ENCODE data around the gene ESPN. TPM values are rescaled to one million over a fixed set of nuclear protein-coding genes. Genes with fewer than 3 reads are reported as not detected.
A peak's percentile ranks its signal among the peaks of the same experiment; 100 is the strongest.

ESPN gene
- polyA plus RNA-seq, 1 of the 3 experiments (the other 2 are of a cell fraction): 0.33 TPM

DNA sequence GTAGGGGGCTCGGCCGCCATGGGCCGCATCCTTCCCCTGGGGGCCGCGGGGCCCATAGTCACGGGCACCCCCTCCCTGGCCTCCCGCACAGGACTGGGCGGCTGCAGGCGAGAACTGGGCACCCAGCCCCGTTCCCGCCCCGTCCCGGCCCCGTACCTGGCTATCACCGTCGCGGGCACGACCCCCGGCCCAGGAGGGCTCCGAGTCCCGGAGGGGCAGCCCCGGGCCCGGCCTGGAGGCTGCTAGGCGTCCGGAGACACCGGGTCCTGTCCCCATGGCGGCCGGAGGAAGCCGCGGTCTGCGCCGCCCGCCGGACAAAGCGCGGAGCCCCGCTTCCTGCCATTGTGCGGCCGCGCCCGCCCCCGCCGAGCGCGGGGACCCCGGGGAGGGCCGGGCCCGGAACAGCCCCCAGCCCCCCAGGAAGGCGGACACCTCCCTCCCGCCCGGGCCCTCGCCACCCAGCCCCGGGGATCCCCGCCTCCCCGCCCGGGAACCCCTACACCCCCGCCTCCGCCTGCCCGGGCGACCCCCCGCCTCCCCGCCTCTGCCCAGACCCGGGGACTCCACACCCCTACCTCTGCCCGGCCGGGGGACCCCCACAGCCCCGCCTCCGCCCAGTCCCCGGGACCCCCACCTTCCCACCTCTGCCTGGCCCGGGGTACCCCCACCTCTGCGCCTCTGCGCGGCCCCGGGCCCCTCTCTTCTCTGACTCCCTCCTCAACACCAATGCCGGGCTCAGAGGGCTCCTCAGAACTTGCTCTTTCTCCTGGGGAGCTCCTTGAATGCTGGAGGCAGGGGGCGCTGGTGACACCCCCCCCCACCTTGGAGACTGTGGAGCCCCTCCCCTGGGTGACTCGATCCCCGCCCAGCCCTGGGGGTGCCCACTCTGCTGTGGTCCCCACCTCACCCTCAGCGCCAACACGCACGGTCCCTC, 60.9 kb downstream of the ESPN start:
- H3K79me2 ChIP-seq (ENCODE audit: insufficient read depth): peaks cover 32% of the 10 kb centered on the region; the same call in 1 of the 2 replicates
- no peak overlapping the region for H3K27ac ChIP-seq (ENCODE audit: low read depth in 2 of 2, low read length in 1 of 2)
- WGBS (ENCODE audit: low lambda C conversion rate): 22% methylated on average over 22 of the region's 80 CpGs
- no peaks in the 10 kb centered on the region for H3K9me3 ChIP-seq
- H3K4me2 ChIP-seq: peak overlapping the region; percentile 70
- no peaks in the 10 kb centered on the region for H3K27me3 ChIP-seq (ENCODE audit: insufficient read depth)
- H3K36me3 ChIP-seq (replicated peaks in 1 of 2; ENCODE audit: control insufficient read depth in 1 of 2, insufficient read depth in 2 of 2, low read length in 1 of 2): no peaks in the 10 kb centered on the region
- H3K9ac ChIP-seq: peak overlapping the region; percentile 58; the same call in 1 of the 2 replicates
- ChIA-PET CTCF (interaction anchor here (0.6 to 16.2 kb wide), 26 partner anchors 7 to 262 kb away, joined by 3 to 439 read pairs (median 4); partner anchors contain the start of genes HES2, NOL9 and TAS1R1), POLR2A (interaction anchor here (0.8 to 1.2 kb wide), 3 partner anchors 9 to 38 kb away, joined by 4 to 5 read pairs (median 4); no protein-coding TSS in a partner anchor)
- peak overlapping the region; percentile 74; the same call in 1 of the 2 replicates for H2AFZ ChIP-seq (ENCODE audit: low read depth)
- H3K9me2 ChIP-seq: no peaks in the 10 kb centered on the region
- TF ChIP-seq RFX5 (IDR thresholded peaks at IDR 0.05; ENCODE audit: low read length): no peak
- TF ChIP-seq FOXM1 (IDR thresholded peaks at IDR 0.05; ENCODE audit: low read depth): no peak
- TF ChIP-seq, protein P1, sequence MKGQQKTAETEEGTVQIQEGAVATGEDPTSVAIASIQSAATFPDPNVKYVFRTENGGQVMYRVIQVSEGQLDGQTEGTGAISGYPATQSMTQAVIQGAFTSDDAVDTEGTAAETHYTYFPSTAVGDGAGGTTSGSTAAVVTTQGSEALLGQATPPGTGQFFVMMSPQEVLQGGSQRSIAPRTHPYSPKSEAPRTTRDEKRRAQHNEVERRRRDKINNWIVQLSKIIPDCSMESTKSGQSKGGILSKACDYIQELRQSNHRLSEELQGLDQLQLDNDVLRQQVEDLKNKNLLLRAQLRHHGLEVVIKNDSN (IDR thresholded peaks at IDR 0.05; ENCODE audit: borderline replicate concordance, low read depth): no peak
- TF ChIP-seq EZH2phosphoT487 (IDR thresholded peaks at IDR 0.05; ENCODE audit: borderline replicate concordance, low read depth): no peak
- no peak for TF ChIP-seq RCOR1 (IDR thresholded peaks at IDR 0.05; ENCODE audit: low read length)
- TF ChIP-seq, protein P2, sequence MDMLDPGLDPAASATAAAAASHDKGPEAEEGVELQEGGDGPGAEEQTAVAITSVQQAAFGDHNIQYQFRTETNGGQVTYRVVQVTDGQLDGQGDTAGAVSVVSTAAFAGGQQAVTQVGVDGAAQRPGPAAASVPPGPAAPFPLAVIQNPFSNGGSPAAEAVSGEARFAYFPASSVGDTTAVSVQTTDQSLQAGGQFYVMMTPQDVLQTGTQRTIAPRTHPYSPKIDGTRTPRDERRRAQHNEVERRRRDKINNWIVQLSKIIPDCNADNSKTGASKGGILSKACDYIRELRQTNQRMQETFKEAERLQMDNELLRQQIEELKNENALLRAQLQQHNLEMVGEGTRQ (IDR thresholded peaks at IDR 0.05; ENCODE audit: borderline replicate concordance, low read depth, low read length): no peak
- TF ChIP-seq, protein P3, sequence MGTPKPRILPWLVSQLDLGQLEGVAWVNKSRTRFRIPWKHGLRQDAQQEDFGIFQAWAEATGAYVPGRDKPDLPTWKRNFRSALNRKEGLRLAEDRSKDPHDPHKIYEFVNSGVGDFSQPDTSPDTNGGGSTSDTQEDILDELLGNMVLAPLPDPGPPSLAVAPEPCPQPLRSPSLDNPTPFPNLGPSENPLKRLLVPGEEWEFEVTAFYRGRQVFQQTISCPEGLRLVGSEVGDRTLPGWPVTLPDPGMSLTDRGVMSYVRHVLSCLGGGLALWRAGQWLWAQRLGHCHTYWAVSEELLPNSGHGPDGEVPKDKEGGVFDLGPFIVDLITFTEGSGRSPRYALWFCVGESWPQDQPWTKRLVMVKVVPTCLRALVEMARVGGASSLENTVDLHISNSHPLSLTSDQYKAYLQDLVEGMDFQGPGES (IDR thresholded peaks at IDR 0.05; ENCODE audit: low read depth, low read length): no peak
- TF ChIP-seq TEAD4 (IDR thresholded peaks at IDR 0.05; ENCODE audit: borderline replicate concordance, insufficient read depth): no peak
- no peak for TF ChIP-seq FOXJ3 (CRISPR knock-in tag; IDR thresholded peaks at IDR 0.05)
- TF ChIP-seq SMC3 (IDR thresholded peaks at IDR 0.05; ENCODE audit: low read depth, low read length): no peak
- TF ChIP-seq EP300 (IDR thresholded peaks at IDR 0.05; ENCODE audit: borderline replicate concordance in 1 of 2, low read depth in 1 of 2, low read length in 1 of 2): no peak
- no peak for TF ChIP-seq RAD21 (IDR thresholded peaks at IDR 0.05; ENCODE audit: low read length)
- no peak for TF ChIP-seq YY1 (IDR thresholded peaks at IDR 0.05; ENCODE audit: low read depth)
- TF ChIP-seq, protein P4, sequence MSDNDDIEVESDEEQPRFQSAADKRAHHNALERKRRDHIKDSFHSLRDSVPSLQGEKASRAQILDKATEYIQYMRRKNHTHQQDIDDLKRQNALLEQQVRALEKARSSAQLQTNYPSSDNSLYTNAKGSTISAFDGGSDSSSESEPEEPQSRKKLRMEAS (IDR thresholded peaks at IDR 0.05; ENCODE audit: low read depth): no peak
- no peak for TF ChIP-seq CHD2 (IDR thresholded peaks at IDR 0.05; ENCODE audit: low read length, partially characterized antibody)
- TF ChIP-seq GATA2 (CRISPR knock-in tag; IDR thresholded peaks at IDR 0.05): no peak
- TF ChIP-seq, protein P5, sequence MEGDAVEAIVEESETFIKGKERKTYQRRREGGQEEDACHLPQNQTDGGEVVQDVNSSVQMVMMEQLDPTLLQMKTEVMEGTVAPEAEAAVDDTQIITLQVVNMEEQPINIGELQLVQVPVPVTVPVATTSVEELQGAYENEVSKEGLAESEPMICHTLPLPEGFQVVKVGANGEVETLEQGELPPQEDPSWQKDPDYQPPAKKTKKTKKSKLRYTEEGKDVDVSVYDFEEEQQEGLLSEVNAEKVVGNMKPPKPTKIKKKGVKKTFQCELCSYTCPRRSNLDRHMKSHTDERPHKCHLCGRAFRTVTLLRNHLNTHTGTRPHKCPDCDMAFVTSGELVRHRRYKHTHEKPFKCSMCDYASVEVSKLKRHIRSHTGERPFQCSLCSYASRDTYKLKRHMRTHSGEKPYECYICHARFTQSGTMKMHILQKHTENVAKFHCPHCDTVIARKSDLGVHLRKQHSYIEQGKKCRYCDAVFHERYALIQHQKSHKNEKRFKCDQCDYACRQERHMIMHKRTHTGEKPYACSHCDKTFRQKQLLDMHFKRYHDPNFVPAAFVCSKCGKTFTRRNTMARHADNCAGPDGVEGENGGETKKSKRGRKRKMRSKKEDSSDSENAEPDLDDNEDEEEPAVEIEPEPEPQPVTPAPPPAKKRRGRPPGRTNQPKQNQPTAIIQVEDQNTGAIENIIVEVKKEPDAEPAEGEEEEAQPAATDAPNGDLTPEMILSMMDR (IDR thresholded peaks at IDR 0.05): no peak
- TF ChIP-seq MXI1 (IDR thresholded peaks at IDR 0.05; ENCODE audit: low read depth, low read length): no peak
- peaks cover 0 to 30% of the 10 kb centered on the region in 2 experiments; a peak in 1 of 4 replicates for H3K4me1 ChIP-seq (ENCODE audit: control insufficient read depth in 1 of 2, insufficient read depth in 2 of 2, low read depth in 1 of 2, low read length in 1 of 2)
- H4K20me1 ChIP-seq (ENCODE audit: insufficient read depth): no peaks in the 10 kb centered on the region
- peak overlapping the region; percentile 50 to 53 for H3K4me3 ChIP-seq (ENCODE audit: low read depth in 2 of 2, low read length in 1 of 2)
- no peaks in the 10 kb centered on the region for H3F3A ChIP-seq (replicated peaks; ENCODE audit: insufficient read depth)
- peak; percentile 85 for DNase-seq

Measured in SK-N-SH (cell line).